CD4-positive, alpha-beta memory T cell (primary cell): ENCODE results near the gene RIMBP2. TPM values are rescaled to one million over a fixed set of nuclear protein-coding genes. Genes with fewer than 3 reads are reported as not detected.

Source experiments
- CTCF ChIA-PET: fragments of 350-600 bp; sonication (Branson Sonifier 250); formaldehyde crosslinking; loops from one replicate; lab custom pipeline; 2021; ENCODE audit warnings: inconsistent platforms; ENCODE audit not compliant: partially characterized antibody; lab: Charles Lee
- POLR2A ChIA-PET: fragments of 350-600 bp; sonication (Branson Sonifier 250); formaldehyde crosslinking; loops from one replicate; lab custom pipeline; 2021; ENCODE audit not compliant: partially characterized antibody; lab: Charles Lee
- DNase-seq, 5 donors: peaks; one replicate each; pipeline versions ENCODE4 v3.0.0 to v3.0.0-alpha.2; 2020 to 2022; ENCODE audit warnings: mixed read lengths in 1 of 5
- H3K27ac ChIP-seq: one replicate; pipeline ENCODE4 v1.7.0; 2013; ENCODE audit warnings: low read depth, low read length
- H3K27me3 ChIP-seq: 2 replicates; pipeline ENCODE4 v1.7.0; 2013; ENCODE audit warnings: mild to moderate bottlenecking, low read length, moderate library complexity; ENCODE audit not compliant: insufficient read depth
- H3K36me3 ChIP-seq: 2 replicates; pipeline ENCODE4 v1.7.0; 2013; ENCODE audit warnings: mild to moderate bottlenecking, low read length, moderate library complexity; ENCODE audit not compliant: insufficient read depth
- H3K4me1 ChIP-seq: 2 replicates; pipeline ENCODE4 v1.7.0; 2013; ENCODE audit warnings: mild to moderate bottlenecking, low read length, moderate library complexity; ENCODE audit not compliant: insufficient read depth
- H3K4me3 ChIP-seq, 2 donors: one replicate each; pipeline ENCODE4 v1.7.0; 2013; ENCODE audit warnings: low read length in 2 of 2, mild to moderate bottlenecking in 1 of 2
- H3K9me3 ChIP-seq, 2 donors: one replicate each; pipeline ENCODE4 v1.7.0; 2013; ENCODE audit warnings: low read length in 2 of 2, control low read depth in 1 of 2; ENCODE audit not compliant: control insufficient read depth in 1 of 2
- H3K27ac Mint-ChIP-seq, 7 donors: one replicate each; pipeline ENCODE4 v1.8.0; 2020 to 2021; ENCODE audit warnings: mixed read lengths in 7 of 7, mild to moderate bottlenecking in 6 of 7, inconsistent platforms in 3 of 7, moderate library complexity in 3 of 7
- H3K27me3 Mint-ChIP-seq, 2 donors: one replicate each; pipeline ENCODE4 v1.8.0; 2020 to 2021; ENCODE audit warnings: mixed read lengths in 2 of 2
- H3K36me3 Mint-ChIP-seq, 2 donors: one replicate each; pipeline ENCODE4 v1.8.0; 2020 to 2021; ENCODE audit warnings: mixed read lengths in 2 of 2, inconsistent platforms in 1 of 2, mild to moderate bottlenecking in 1 of 2
- H3K4me1 Mint-ChIP-seq, 4 donors: one replicate each; pipeline ENCODE4 v1.8.0; 2020 to 2021; ENCODE audit warnings: mixed read lengths in 4 of 4, mild to moderate bottlenecking in 1 of 4
- H3K4me3 Mint-ChIP-seq, 8 donors: one replicate each; pipeline ENCODE4 v1.8.0; 2020 to 2021; ENCODE audit warnings: mixed read lengths in 8 of 8, mild to moderate bottlenecking in 7 of 8, moderate library complexity in 6 of 8, inconsistent platforms in 3 of 8
- H3K9me3 Mint-ChIP-seq, 8 donors: one replicate each; pipeline ENCODE4 v1.8.0; 2020 to 2021; ENCODE audit warnings: mixed read lengths in 8 of 8, mild to moderate bottlenecking in 5 of 8, inconsistent platforms in 3 of 8, moderate library complexity in 1 of 8
- intact Hi-C: fragments of 100-400 bp; cut with micrococcal nuclease; formaldehyde crosslinking; loops from one replicate; pipeline ENCODE4 v1.15.1; 2023
- polyA plus RNA-seq, 2 donors: library from polyadenylated mRNA; unstranded; fragments of 300-500 nt; fragmentation: Illumina TruSeq; gene quantifications; one replicate each; pipeline ENCODE4 v1.2.3, GENCODE V29; 2021
- total RNA-seq, 2 experiments: library from RNA; stranded (reverse); gene quantifications; one replicate each; pipeline ENCODE4 v1.2.3, GENCODE V29; 2021

Gene RIMBP2
- total and polyA plus RNA-seq, 4 experiments from 2014 or later, result 0.20 TPM; not detected in 3

- no peak overlapping the region for H3K27ac Mint-ChIP-seq
- DNase-seq, result no peak
- H3K27ac ChIP-seq, result no peak overlapping the region
- ChIA-PET CTCF (no interaction called here), POLR2A (no interaction called here)
- H3K27me3 Mint-ChIP-seq, result peaks cover 0 to 3% of the 10 kb centered on the region in 2 donors
- H3K27me3 ChIP-seq, result no peaks in the 10 kb centered on the region
- H3K9me3 Mint-ChIP-seq, result peaks cover 0 to 6% (median 0%) of the 10 kb centered on the region in 8 donors
- no peaks in the 10 kb centered on the region for H3K9me3 ChIP-seq
- no peaks in the 10 kb centered on the region for H3K4me1 Mint-ChIP-seq
- no peak overlapping the region for H3K4me3 ChIP-seq
- no peaks in the 10 kb centered on the region for H3K4me1 ChIP-seq
- H3K36me3 ChIP-seq, result no peaks in the 10 kb centered on the region
- intact Hi-C loops, result no loop called here
- H3K36me3 Mint-ChIP-seq, result no peaks in the 10 kb centered on the region
- H3K4me3 Mint-ChIP-seq, result no peak overlapping the region
These were observed 158.0 kb downstream of the RIMBP2 start for GRCh38 chr12:130557886-130558765.

GRCh38 chr12:130557201-130557600 is 158.9 kb downstream of the RIMBP2 start:
- no peak overlapping the region for H3K27ac Mint-ChIP-seq
- POLR2A ChIA-PET, result no interaction called here
- H3K4me3 ChIP-seq, result no peak overlapping the region
- no peaks in the 10 kb centered on the region for H3K4me1 ChIP-seq
- peaks cover 0 to 3% of the 10 kb centered on the region in 2 donors for H3K27me3 Mint-ChIP-seq
- intact Hi-C loops, result no loop called here
- DNase-seq, result no peak
- H3K9me3 Mint-ChIP-seq, result peaks cover 0 to 7% (median 2%) of the 10 kb centered on the region in 8 donors
- H3K27ac ChIP-seq, result no peak overlapping the region
- H3K4me3 Mint-ChIP-seq, result no peak overlapping the region
- H3K4me1 Mint-ChIP-seq, result no peaks in the 10 kb centered on the region
- H3K9me3 ChIP-seq, result no peaks in the 10 kb centered on the region
- CTCF ChIA-PET, result no interaction called here
- no peaks in the 10 kb centered on the region for H3K36me3 ChIP-seq
- H3K27me3 ChIP-seq, result no peaks in the 10 kb centered on the region
- no peaks in the 10 kb centered on the region for H3K36me3 Mint-ChIP-seq

- H3K27me3 Mint-ChIP-seq, result peaks cover 0 to 3% of the 10 kb centered on the region in 2 donors
- H3K36me3 Mint-ChIP-seq, result no peaks in the 10 kb centered on the region
- no peak overlapping the region for H3K4me3 Mint-ChIP-seq
- no peak overlapping the region for H3K4me3 ChIP-seq
- H3K27me3 ChIP-seq, result no peaks in the 10 kb centered on the region
- no peaks in the 10 kb centered on the region for H3K36me3 ChIP-seq
- no peak overlapping the region for H3K27ac ChIP-seq
- peaks cover under 1 to 11% (median 3%) of the 10 kb centered on the region in 8 donors for H3K9me3 Mint-ChIP-seq
- CTCF ChIA-PET, result no interaction called here
- no peak for DNase-seq
- intact Hi-C loops, result no loop called here
- H3K9me3 ChIP-seq, result no peaks in the 10 kb centered on the region
- POLR2A ChIA-PET, result no interaction called here
- no peaks in the 10 kb centered on the region for H3K4me1 ChIP-seq
- H3K27ac Mint-ChIP-seq, result no peak overlapping the region
- no peaks in the 10 kb centered on the region for H3K4me1 Mint-ChIP-seq
These were observed 159.5 kb downstream of the RIMBP2 start for GRCh38 chr12:130556486-130557055.

- no peak overlapping the region for H3K4me3 Mint-ChIP-seq
- CTCF ChIA-PET, result no interaction called here
These were observed 160.2 kb downstream of the RIMBP2 start for GRCh38 chr12:130555628-130556485.

GRCh38 chr12:130555221-130555620 is 160.9 kb downstream of the RIMBP2 start:
- Histone ChIP-seq H3K36me3 (no peaks in the 10 kb centered on the region), H3K27ac (no peak overlapping the region), H3K4me1 (no peaks in the 10 kb centered on the region), H3K4me3 (no peak overlapping the region), H3K27me3 (no peaks in the 10 kb centered on the region), H3K9me3 (no peaks in the 10 kb centered on the region)
- H3K4me1 Mint-ChIP-seq, result no peaks in the 10 kb centered on the region
- intact Hi-C loops, result no loop called here
- ChIA-PET CTCF (no interaction called here), POLR2A (no interaction called here)
- peaks cover 2 to 17% (median 7%) of the 10 kb centered on the region in 8 donors for H3K9me3 Mint-ChIP-seq
- no peak overlapping the region for H3K4me3 Mint-ChIP-seq
- no peaks in the 10 kb centered on the region for H3K36me3 Mint-ChIP-seq
- no peak overlapping the region for H3K27ac Mint-ChIP-seq
- DNase-seq, result no peak
- H3K27me3 Mint-ChIP-seq, result peaks cover 0 to 1% of the 10 kb centered on the region in 2 donors

More at GRCh38 chr12:130555628-130556485, 160.2 kb downstream of the RIMBP2 start:
- Histone ChIP-seq H3K9me3 (no peaks in the 10 kb centered on the region), H3K4me3 (no peak overlapping the region), H3K4me1 (no peaks in the 10 kb centered on the region), H3K27me3 (no peaks in the 10 kb centered on the region), H3K36me3 (no peaks in the 10 kb centered on the region), H3K27ac (no peak overlapping the region)
- Mint-ChIP-seq H3K36me3 (no peaks in the 10 kb centered on the region), H3K4me1 (no peaks in the 10 kb centered on the region), H3K9me3 (peaks cover 2 to 14% (median 5%) of the 10 kb centered on the region in 8 donors), H3K27me3 (peaks cover 0 to 3% of the 10 kb centered on the region in 2 donors), H3K27ac (no peak overlapping the region)
- no peak for DNase-seq
- intact Hi-C loops, result no loop called here
- POLR2A ChIA-PET, result no interaction called here

GRCh38 chr12:130552483-130552996 is 163.6 kb downstream of the RIMBP2 start:
- Histone ChIP-seq H3K4me3 (no peak overlapping the region), H3K27ac (no peak overlapping the region), H3K36me3 (no peaks in the 10 kb centered on the region), H3K4me1 (no peaks in the 10 kb centered on the region), H3K9me3 (no peaks in the 10 kb centered on the region), H3K27me3 (no peaks in the 10 kb centered on the region)
- no peak overlapping the region for H3K27ac Mint-ChIP-seq
- ChIA-PET POLR2A (no interaction called here), CTCF (no interaction called here)
- intact Hi-C loops, result no loop called here
- H3K4me1 Mint-ChIP-seq, result no peaks in the 10 kb centered on the region
- no peak for DNase-seq
- H3K36me3 Mint-ChIP-seq, result peaks cover 0 to 2% of the 10 kb centered on the region in 2 donors
- H3K9me3 Mint-ChIP-seq, result peaks cover 2 to 17% (median 11%) of the 10 kb centered on the region in 8 donors
- H3K27me3 Mint-ChIP-seq, result peaks cover 0 to 3% of the 10 kb centered on the region in 2 donors
- H3K4me3 Mint-ChIP-seq, result no peak overlapping the region

- peaks cover 2 to 22% (median 10%) of the 10 kb centered on the region in 8 donors for H3K9me3 Mint-ChIP-seq
- intact Hi-C loops, result no loop called here
- CTCF ChIA-PET, result no interaction called here
- Histone ChIP-seq H3K4me1 (no peaks in the 10 kb centered on the region), H3K27me3 (no peaks in the 10 kb centered on the region), H3K27ac (no peak overlapping the region), H3K9me3 (no peaks in the 10 kb centered on the region), H3K4me3 (no peak overlapping the region), H3K36me3 (no peaks in the 10 kb centered on the region)
- no peaks in the 10 kb centered on the region for H3K4me1 Mint-ChIP-seq
- DNase-seq, result no peak
- peaks cover 0 to 1% of the 10 kb centered on the region in 2 donors for H3K27me3 Mint-ChIP-seq
- no peak overlapping the region for H3K4me3 Mint-ChIP-seq
- H3K27ac Mint-ChIP-seq, result no peak overlapping the region
- POLR2A ChIA-PET, result no interaction called here
- peaks cover 0 to 2% of the 10 kb centered on the region in 2 donors for H3K36me3 Mint-ChIP-seq
These were observed 166.7 kb downstream of the RIMBP2 start for GRCh38 chr12:130549361-130549760.
